SU-DHL-6 (cell line): ENCODE results near the gene ARMH4.

Experiments
- CTCF ChIP-seq: fragments of 200-600 bp; sonication (generic); IDR thresholded peaks from one replicate; pipeline ENCODE4 v1.5.1; 2017; ENCODE audit warnings: antibody characterized with exemption, mild to moderate bottlenecking, low read length, moderate library complexity; ENCODE audit not compliant: insufficient read depth, poor library complexity, severe bottlenecking
- EZH2phosphoT487 ChIP-seq: fragments of 200-600 bp; sonication (generic), shearing (Covaris generic); conservative IDR thresholded peaks from 2 replicates; pipeline ENCODE4 v1.6.1; 2018; ENCODE audit warnings: mild to moderate bottlenecking, antibody characterized with exemption, low read length, moderate library complexity, mixed read lengths

DNA sequence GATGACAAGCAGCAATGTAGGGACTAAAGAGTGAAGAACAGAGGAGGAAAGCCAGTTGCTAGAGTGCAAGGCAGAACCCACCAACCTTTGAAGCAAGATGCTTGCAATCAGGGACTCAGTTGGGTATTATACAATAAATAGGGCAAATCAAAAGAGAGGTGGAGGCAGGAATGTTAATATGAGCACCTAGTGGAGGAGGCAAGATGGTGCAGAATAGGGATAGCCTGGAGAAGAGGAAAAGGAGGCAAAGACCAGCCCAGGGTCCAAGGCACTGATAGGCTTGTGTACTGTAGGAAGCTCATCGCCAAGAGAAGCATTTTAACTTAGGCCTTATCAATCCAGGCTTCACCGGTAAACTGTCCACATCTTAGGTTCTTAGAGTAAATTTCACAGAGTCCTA lies 137.2 kb downstream of the ARMH4 start:
- TF ChIP-seq CTCF = no peak
- no peak for TF ChIP-seq EZH2phosphoT487
